8988T (cell line): Measurements from ENCODE around the gene INPP5E.

Experiments
- DNase-seq: peaks from one replicate; pipeline ENCODE4 v3.0.0; 2011

The INPP5E gene

DNA sequence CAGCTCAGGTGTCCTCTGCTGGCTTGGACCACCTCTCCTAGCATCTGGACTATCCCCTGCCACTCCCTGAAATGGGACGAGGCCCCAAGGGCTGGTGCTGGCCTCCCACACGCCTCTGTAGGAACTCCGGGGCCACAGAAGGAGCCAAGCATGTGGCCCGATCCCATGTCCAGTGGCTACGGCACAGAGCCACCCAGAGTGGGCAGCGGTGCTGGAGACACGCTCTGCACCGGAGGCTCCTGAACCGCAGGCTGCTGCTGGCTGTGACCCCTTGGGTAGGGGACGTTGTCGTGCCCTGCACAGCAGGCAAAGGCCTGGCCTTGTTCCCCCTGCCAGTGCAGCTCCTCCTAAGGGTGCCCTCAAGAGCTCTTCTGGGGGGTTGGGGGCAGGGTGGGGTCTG, 59.8 kb downstream of the INPP5E start:
- DNase-seq: no peak

DNA sequence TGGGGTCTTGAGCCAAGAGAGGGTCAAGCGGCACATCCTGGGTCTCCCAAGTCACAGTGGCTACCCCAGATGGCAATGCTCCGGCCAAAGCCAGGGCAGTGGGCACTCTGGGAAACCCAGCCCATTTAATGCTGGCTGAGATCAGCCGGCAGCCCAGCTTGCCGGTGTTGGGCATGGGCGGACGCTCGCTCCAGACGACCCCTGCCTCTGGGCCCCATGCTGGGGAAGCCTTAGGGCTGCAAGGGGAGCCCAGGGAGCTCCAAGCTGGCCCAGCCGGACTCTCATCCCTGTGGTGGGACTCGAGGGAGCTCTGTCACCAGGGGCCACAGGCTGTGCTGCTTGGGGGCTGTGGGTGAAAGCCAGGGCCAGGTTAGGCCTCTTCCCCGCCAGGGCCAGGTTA, 60.2 kb downstream of the INPP5E start:
- no peak for DNase-seq

DNA sequence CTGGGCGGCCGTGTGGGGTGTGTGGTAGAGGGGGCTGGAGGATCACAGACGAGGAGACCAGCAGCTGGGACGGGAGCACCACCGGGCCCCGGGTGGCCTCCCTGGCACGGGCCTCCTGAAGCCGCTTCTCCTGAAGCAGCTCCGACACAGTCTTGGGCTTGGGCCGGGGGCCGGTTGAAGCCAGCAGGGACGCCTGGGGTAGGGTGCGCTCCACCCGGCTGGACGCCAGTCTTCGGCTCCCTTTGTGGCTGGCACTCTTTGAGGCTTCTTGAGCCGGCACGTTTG, 60.7 kb downstream of the INPP5E start:
- no peak for DNase-seq
